H1 (cell line): ENCODE measurements around the gene RGS4. TPM values are rescaled to one million over a fixed set of nuclear protein-coding genes. Genes with fewer than 3 reads are reported as not detected.

ENCODE experiments used
- CTCF ChIA-PET: fragments of 300-600 bp; sonication (Branson Sonifier 250); formaldehyde crosslinking; loops from one replicate; lab custom pipeline; 2021; ENCODE audit not compliant: partially characterized antibody; lab: Charles Lee
- POLR2A ChIA-PET: fragments of 300-600 bp; sonication (Branson Sonifier 250); formaldehyde crosslinking; loops from one replicate; lab custom pipeline; 2021; ENCODE audit warnings: inconsistent platforms; ENCODE audit not compliant: partially characterized antibody; lab: Charles Lee
- DNase-seq, 2 experiments: peaks; one replicate each; pipeline versions ENCODE4 v3.0.0 to v3.0.0-alpha.2; 2010 to 2022; ENCODE audit warnings: low spot score in 2 of 2, low read depth in 1 of 2, mixed read lengths in 1 of 2
- FAIRE-seq: peaks from 2 replicates; lab custom pipeline; 2011; peaks lifted over from hg19 to GRCh38; lab: Jason Lieb, UNC
- H2AFZ ChIP-seq: 2 replicates; pipeline ENCODE4 v1.8.1; 2012; ENCODE audit warnings: low read length, inconsistent platforms
- H2AK5ac ChIP-seq: 2 replicates; pipeline ENCODE4 v1.6.1; 2013; ENCODE audit warnings: low read depth, low read length
- H2BK120ac ChIP-seq: replicated peaks from 2 replicates; pipeline ENCODE3; 2013; ENCODE audit warnings: low read depth, low read length, inconsistent platforms
- H2BK12ac ChIP-seq: 2 replicates; pipeline ENCODE4 v1.6.1; 2013; ENCODE audit warnings: low read depth, low read length
- H2BK15ac ChIP-seq: 2 replicates; pipeline ENCODE4 v1.6.1; 2013; ENCODE audit warnings: low read length
- H2BK20ac ChIP-seq: 2 replicates; pipeline ENCODE4 v1.6.1; 2013; ENCODE audit warnings: low read length
- H2BK5ac ChIP-seq: 2 replicates; pipeline ENCODE4 v1.6.1; 2013; ENCODE audit warnings: low read depth, low read length
- H3K14ac ChIP-seq: 2 replicates; pipeline ENCODE4 v1.6.1; 2013; ENCODE audit warnings: inconsistent platforms; ENCODE audit not compliant: insufficient read length
- H3K18ac ChIP-seq: 2 replicates; pipeline ENCODE4 v1.6.1; 2013; ENCODE audit warnings: low read length; ENCODE audit errors: extremely low read depth
- H3K23ac ChIP-seq: 2 replicates; pipeline ENCODE4 v1.6.1; 2013; ENCODE audit warnings: inconsistent platforms; ENCODE audit not compliant: insufficient read length
- H3K23me2 ChIP-seq: 2 replicates; pipeline ENCODE4 v1.6.1; 2013; ENCODE audit warnings: low read depth, low read length
- H3K27ac ChIP-seq: 2 replicates; pipeline ENCODE4 v1.6.1; 2011; ENCODE audit warnings: low read depth, low read length, inconsistent platforms
- H3K27me3 ChIP-seq, 4 experiments: replicated peaks in 1 of 4; 1 replicate in 1 of 4; 2 replicates in 3 of 4; pipeline versions ENCODE4 v1.6.1 to v1.8.1; 2011 to 2013; ENCODE audit warnings: low read length in 3 of 4, mild to moderate bottlenecking in 3 of 4, inconsistent platforms in 2 of 4, mixed read lengths in 2 of 4, moderate library complexity in 1 of 4; ENCODE audit not compliant: control insufficient read depth in 3 of 4, insufficient read depth in 3 of 4; ENCODE audit errors: extremely low read depth in 1 of 4
- H3K36me3 ChIP-seq, 4 experiments: 2 replicates each; pipeline versions ENCODE4 v1.6.1 to v1.8.1; 2011 to 2013; ENCODE audit warnings: mild to moderate bottlenecking in 4 of 4, low read length in 3 of 4, moderate library complexity in 2 of 4, control low read depth in 1 of 4, inconsistent platforms in 1 of 4; ENCODE audit not compliant: insufficient read depth in 4 of 4, control insufficient read depth in 2 of 4
- H3K4ac ChIP-seq: replicated peaks from 2 replicates; pipeline ENCODE3; 2013; ENCODE audit warnings: low read length, low read depth, mixed read lengths, inconsistent platforms; ENCODE audit not compliant: insufficient read length
- H3K4me1 ChIP-seq, 4 experiments: replicated peaks in 1 of 4; 1 replicate in 1 of 4; 2 replicates in 3 of 4; pipeline versions ENCODE4 v1.6.1 to v1.8.1; 2011 to 2013; ENCODE audit warnings: low read length in 3 of 4, inconsistent platforms in 2 of 4, mixed read lengths in 1 of 4; ENCODE audit not compliant: insufficient read depth in 4 of 4, control insufficient read depth in 3 of 4
- H3K4me2 ChIP-seq, 2 experiments: 2 replicates each; pipeline versions ENCODE4 v1.6.1 to v1.8.1; 2011 to 2013; ENCODE audit warnings: low read depth in 2 of 2, low read length in 2 of 2, control low read depth in 1 of 2, inconsistent platforms in 1 of 2, mild to moderate bottlenecking in 1 of 2; ENCODE audit not compliant: insufficient read depth in 1 of 2
- H3K4me3 ChIP-seq, 4 experiments: fragments of 200-600, 300-600 bp in 1 of 4; sonication (generic), shearing (Covaris generic), sonication (Bioruptor Twin) in 1 of 4; 2 replicates each; pipeline versions ENCODE4 v1.5.1 to v1.8.1; 2011 to 2016; ENCODE audit warnings: low read length in 4 of 4, low read depth in 3 of 4, control low read depth in 2 of 4, inconsistent platforms in 2 of 4, mild to moderate bottlenecking in 2 of 4, mixed read lengths in 1 of 4, moderate library complexity in 1 of 4; ENCODE audit not compliant: insufficient read depth in 2 of 4; ENCODE audit errors: extremely low read depth in 1 of 4
- H3K56ac ChIP-seq: replicated peaks from 2 replicates; pipeline ENCODE3; 2013; ENCODE audit warnings: low read depth, mild to moderate bottlenecking, mixed read lengths, low read length, inconsistent platforms; ENCODE audit not compliant: insufficient read length
- H3K79me1 ChIP-seq: 2 replicates; pipeline ENCODE4 v1.6.1; 2013; ENCODE audit warnings: low read depth, low read length, control low read depth
- H3K79me2 ChIP-seq, 2 experiments: 2 replicates each; pipeline versions ENCODE4 v1.6.1 to v1.8.1; 2012 to 2013; ENCODE audit warnings: low read length in 2 of 2, mild to moderate bottlenecking in 2 of 2, inconsistent platforms in 1 of 2; ENCODE audit not compliant: insufficient read depth in 2 of 2, control insufficient read depth in 1 of 2
- H3K9ac ChIP-seq, 4 experiments: replicated peaks in 1 of 4; 1 replicate in 1 of 4; 2 replicates in 3 of 4; pipeline versions ENCODE4 v1.6.1 to v1.8.1; 2011 to 2013; ENCODE audit warnings: low read depth in 3 of 4, low read length in 3 of 4, control low read depth in 2 of 4, mild to moderate bottlenecking in 2 of 4, moderate library complexity in 2 of 4, inconsistent platforms in 1 of 4; ENCODE audit errors: extremely low read depth in 1 of 4
- H3K9me3 ChIP-seq, 2 experiments: 2 replicates each; pipeline versions ENCODE4 v1.6.1 to v1.8.1; 2012 to 2013; ENCODE audit warnings: mild to moderate bottlenecking in 2 of 2, moderate library complexity in 2 of 2, control low read depth in 1 of 2, inconsistent platforms in 1 of 2, low read depth in 1 of 2, low read length in 1 of 2, mixed read lengths in 1 of 2; ENCODE audit not compliant: insufficient read depth in 2 of 2
- H4K20me1 ChIP-seq, 2 experiments: replicated peaks in 1 of 2; 2 replicates each; pipeline versions ENCODE3 to v1.8.1; 2011 to 2013; ENCODE audit warnings: inconsistent platforms in 2 of 2, low read length in 2 of 2, mild to moderate bottlenecking in 1 of 2; ENCODE audit not compliant: insufficient read depth in 2 of 2, control insufficient read depth in 1 of 2
- H4K5ac ChIP-seq: 2 replicates; pipeline ENCODE4 v1.6.1; 2013; ENCODE audit warnings: low read length, low read depth, mixed read lengths, inconsistent platforms; ENCODE audit not compliant: insufficient read length
- H4K8ac ChIP-seq: 2 replicates; pipeline ENCODE4 v1.8.0; 2013; ENCODE audit warnings: mild to moderate bottlenecking, moderate library complexity, low read length, inconsistent platforms; ENCODE audit not compliant: insufficient read depth; ENCODE audit errors: extremely low read depth
- H4K91ac ChIP-seq: replicated peaks from 2 replicates; pipeline ENCODE3; 2013; ENCODE audit warnings: low read length, mixed read lengths, inconsistent platforms; ENCODE audit not compliant: insufficient read length
- EP300 ChIP-seq, 2 experiments: IDR thresholded peaks; 1 replicate in 1 of 2; 2 replicates in 1 of 2; pipeline ENCODE4 v1.6.1; 2011 to 2012; ENCODE audit warnings: low read depth in 2 of 2, low read length in 2 of 2, mild to moderate bottlenecking in 2 of 2, borderline replicate concordance in 1 of 2, inconsistent platforms in 1 of 2, moderate library complexity in 1 of 2
- FOSL1 ChIP-seq: IDR thresholded peaks from 2 replicates; pipeline ENCODE4 v1.6.1; 2011; ENCODE audit warnings: mild to moderate bottlenecking, low read depth, low read length, moderate library complexity; ENCODE audit not compliant: insufficient read depth
- POU5F1 ChIP-seq: IDR thresholded peaks from 2 replicates; pipeline ENCODE4 v1.6.1; 2011; ENCODE audit warnings: low read depth, mild to moderate bottlenecking, low read length, moderate library complexity
- polyA plus RNA-seq, 7 experiments: library from polyadenylated mRNA; depleted of rRNA in 3 of 7; stranded (reverse) in 5 of 7; unstranded in 2 of 7; fragments of >200 nt in 5 of 7; fragments of 200-250 nt in 2 of 7; gene quantifications; 1 replicate in 5 of 7; 2 replicates in 1 of 7; 4 replicates in 1 of 7; pipeline versions ENCODE4 v1.2.1 to v1.2.3, GENCODE V29; 2011 to 2013; ENCODE audit warnings: missing spikeins in 2 of 7, mixed read lengths in 2 of 7
- total RNA-seq: library from RNA; stranded (reverse); fragmentation: NEBNext Ultra II Directional; extraction: Animal tissue kit (Norgen Biotek cat#: 25700); gene quantifications from 2 replicates; pipeline ENCODE4 v1.2.1, GENCODE V29; 2021
- TF ChIP-seq, protein P1 (sequence below): IDR thresholded peaks from 2 replicates; pipeline ENCODE4 v1.6.1; 2011; ENCODE audit warnings: low read length, improper control_type of control experiment

RGS4 gene
- total and polyA plus RNA-seq, 2 of the 8 experiments (the other 6 are each of a cell fraction or from before 2014, with no cell fraction given), result 0.26 to 0.74 TPM

DNA sequence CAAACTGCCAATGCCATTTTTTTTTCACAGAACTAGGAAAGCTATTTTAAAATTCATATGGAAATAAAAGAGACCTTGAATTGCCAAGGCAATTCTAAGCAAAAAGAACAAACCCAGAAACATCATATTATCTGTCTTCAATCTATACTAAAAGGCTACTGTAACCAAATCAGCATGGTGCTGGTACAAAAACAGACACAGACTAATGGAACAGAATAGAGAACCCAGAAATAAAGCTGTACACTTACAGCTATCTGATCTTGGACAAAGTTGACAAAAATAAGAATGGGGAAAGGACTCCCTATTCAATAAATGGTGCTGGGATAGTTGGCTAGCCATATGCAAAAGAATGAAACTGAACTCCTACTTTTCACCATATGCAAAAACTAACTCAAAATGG, 50.5 kb downstream of the RGS4 start:
- Histone ChIP-seq H3K23ac (no peak overlapping the region), H3K4ac (no peak overlapping the region), H3K14ac (no peak overlapping the region), H3K79me1 (no peaks in the 10 kb centered on the region), H3K79me2 (no peaks in the 10 kb centered on the region), H3K9ac (no peak overlapping the region), H3K27ac (no peak overlapping the region), H3K56ac (no peak overlapping the region), H2AK5ac (no peak overlapping the region), H3K27me3 (no peaks in the 10 kb centered on the region), H2BK12ac (no peak overlapping the region), H4K5ac (no peak overlapping the region), H2BK20ac (no peak overlapping the region), H3K4me3 (no peak overlapping the region), H2BK120ac (no peak overlapping the region), H3K4me2 (no peak overlapping the region), H3K36me3 (no peaks in the 10 kb centered on the region), H3K18ac (no peak overlapping the region), H4K8ac (no peak overlapping the region), H2BK15ac (no peak overlapping the region), H4K20me1 (no peaks in the 10 kb centered on the region), H4K91ac (no peak overlapping the region), H2AFZ (no peak overlapping the region), H3K9me3 (no peaks in the 10 kb centered on the region), H3K23me2 (no peaks in the 10 kb centered on the region), H2BK5ac (no peak overlapping the region), H3K4me1 (no peaks in the 10 kb centered on the region)
- ChIA-PET CTCF (no interaction called here), POLR2A (no interaction called here)
- no peak for TF ChIP-seq POU5F1
- TF ChIP-seq FOSL1, result no peak
- no peak for TF ChIP-seq EP300 (IDR thresholded peaks at IDR 0.05; ENCODE audit: borderline replicate concordance in 1 of 2, low read depth in 2 of 2, low read length in 2 of 2)
- TF ChIP-seq, protein P1, sequence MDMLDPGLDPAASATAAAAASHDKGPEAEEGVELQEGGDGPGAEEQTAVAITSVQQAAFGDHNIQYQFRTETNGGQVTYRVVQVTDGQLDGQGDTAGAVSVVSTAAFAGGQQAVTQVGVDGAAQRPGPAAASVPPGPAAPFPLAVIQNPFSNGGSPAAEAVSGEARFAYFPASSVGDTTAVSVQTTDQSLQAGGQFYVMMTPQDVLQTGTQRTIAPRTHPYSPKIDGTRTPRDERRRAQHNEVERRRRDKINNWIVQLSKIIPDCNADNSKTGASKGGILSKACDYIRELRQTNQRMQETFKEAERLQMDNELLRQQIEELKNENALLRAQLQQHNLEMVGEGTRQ, result no peak
- no peak for DNase-seq
- FAIRE-seq, result no peak
